Tibial nerve (tissue), 4 donors: ENCODE data around the gene TBC1D28. TPM values are rescaled to one million over a fixed set of nuclear protein-coding genes. Genes with fewer than 3 reads are reported as not detected.
"Not testable (repeated sequence)": the region's sequence is repeated elsewhere in the genome, so short reads cannot be mapped to it uniquely, and the experiment has no call there.

ENCODE experiments used
- DNase-seq, 2 donors: peaks; one replicate each; pipeline ENCODE4 v3.0.0-alpha.2; 2019; ENCODE audit warnings: low spot score in 2 of 2
- H3K27ac ChIP-seq, 4 donors: fragments of 200-600 bp; sonication (generic) in 3 of 4; one replicate each; pipeline ENCODE4 v1.5.1; 2017 to 2019; ENCODE audit warnings: mild to moderate bottlenecking in 1 of 4
- H3K27me3 ChIP-seq, 2 donors: fragments of 200-600 bp; sonication (generic) in 1 of 2; one replicate each; pipeline versions ENCODE4 v1.5.1 to v1.6.0; 2017 to 2019
- H3K36me3 ChIP-seq, 3 donors: fragments of 200-600 bp; sonication (generic); one replicate each; pipeline ENCODE4 v1.5.1; 2018 to 2019
- H3K4me1 ChIP-seq, 4 donors: fragments of 200-600 bp; sonication (generic) in 3 of 4; one replicate each; pipeline ENCODE4 v1.5.1; 2017 to 2019
- H3K4me3 ChIP-seq, 4 donors: fragments of 200-600 bp; sonication (generic) in 3 of 4; one replicate each; pipeline ENCODE4 v1.5.1; 2017 to 2019; ENCODE audit warnings: mild to moderate bottlenecking in 1 of 4, moderate library complexity in 1 of 4
- H3K9me3 ChIP-seq, 4 donors: fragments of 200-600 bp; sonication (generic) in 3 of 4; one replicate each; pipeline ENCODE4 v1.5.1; 2017 to 2019
- WGBS, 2 donors: methylation state at CpG; one replicate each; pipeline ENCODE4 v1.1.5; 2018; 5-methylcytosine and 5-hydroxymethylcytosine counted together
- total RNA-seq, 4 donors: library from RNA; depleted of rRNA; stranded (reverse); fragments of >200 nt; gene quantifications; one replicate each; pipeline ENCODE4 v1.1.0, GENCODE V29; 2016

TBC1D28 gene
- not detected for total RNA-seq

DNA sequence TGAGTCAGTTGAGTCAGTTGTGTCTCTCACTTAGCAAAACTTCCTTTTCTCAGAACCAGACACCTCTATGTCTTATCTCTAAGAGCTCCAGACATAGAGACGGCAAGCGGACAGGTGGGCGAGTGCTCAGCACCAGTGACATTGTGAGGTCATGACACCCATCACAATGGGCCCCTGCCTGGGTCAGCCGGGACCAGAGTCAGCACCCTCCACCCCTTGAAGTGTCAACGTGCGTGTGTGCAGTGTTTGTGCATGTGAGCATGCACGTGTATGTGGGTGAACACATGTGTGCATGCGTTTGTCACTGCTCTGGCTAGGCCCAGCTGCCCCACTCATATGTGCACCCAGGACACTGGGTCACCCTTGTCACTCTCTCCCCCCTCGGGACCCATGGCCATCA is at the start of gene TBC1D28:
Gene TBC1D28 (minus strand): TSS at position 101 of the 400 bp plus-strand sequence. CDS start 3,039 bp downstream, outside the sequence.
- H3K4me1 ChIP-seq, H3K9me3 ChIP-seq, H3K4me3 ChIP-seq, H3K36me3 ChIP-seq, H3K27me3 ChIP-seq, DNase-seq, H3K27ac ChIP-seq: not testable (repeated sequence)
- WGBS, 2 donors: 87 to 94% methylated on average over 9 of the region's 9 CpGs

DNA sequence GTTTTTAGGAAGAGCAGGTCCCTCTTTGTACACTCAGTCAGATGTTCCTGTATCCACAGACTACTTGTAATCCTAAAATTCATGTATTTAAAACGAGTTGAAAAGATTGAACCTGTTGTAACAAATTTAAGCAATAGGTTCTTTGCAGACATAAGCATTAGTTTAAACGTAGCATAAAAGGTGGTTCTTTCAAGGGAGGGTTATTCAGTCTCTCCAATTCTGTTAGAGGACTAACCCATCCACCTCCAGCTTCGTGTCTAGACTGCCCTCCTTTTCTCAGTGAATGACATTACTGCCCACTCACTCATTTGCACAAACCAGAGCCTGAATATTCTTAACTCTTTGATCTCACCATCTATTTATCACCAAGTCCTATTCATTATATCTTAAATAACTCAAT is 38.5 kb upstream of the TBC1D28 start:
- not testable (repeated sequence) for H3K9me3 ChIP-seq, H3K27ac ChIP-seq, DNase-seq, H3K27me3 ChIP-seq, H3K4me1 ChIP-seq
- 0% methylated on average over 3 of the region's 3 CpGs for WGBS, 2 donors
- Histone ChIP-seq H3K4me3 (peak overlapping the region in 3 of 4 donors; percentile 38 to 60 (median 57)), H3K36me3 (peaks cover 0 to 10% (median 0%) of the 10 kb centered on the region in 3 donors)

DNA sequence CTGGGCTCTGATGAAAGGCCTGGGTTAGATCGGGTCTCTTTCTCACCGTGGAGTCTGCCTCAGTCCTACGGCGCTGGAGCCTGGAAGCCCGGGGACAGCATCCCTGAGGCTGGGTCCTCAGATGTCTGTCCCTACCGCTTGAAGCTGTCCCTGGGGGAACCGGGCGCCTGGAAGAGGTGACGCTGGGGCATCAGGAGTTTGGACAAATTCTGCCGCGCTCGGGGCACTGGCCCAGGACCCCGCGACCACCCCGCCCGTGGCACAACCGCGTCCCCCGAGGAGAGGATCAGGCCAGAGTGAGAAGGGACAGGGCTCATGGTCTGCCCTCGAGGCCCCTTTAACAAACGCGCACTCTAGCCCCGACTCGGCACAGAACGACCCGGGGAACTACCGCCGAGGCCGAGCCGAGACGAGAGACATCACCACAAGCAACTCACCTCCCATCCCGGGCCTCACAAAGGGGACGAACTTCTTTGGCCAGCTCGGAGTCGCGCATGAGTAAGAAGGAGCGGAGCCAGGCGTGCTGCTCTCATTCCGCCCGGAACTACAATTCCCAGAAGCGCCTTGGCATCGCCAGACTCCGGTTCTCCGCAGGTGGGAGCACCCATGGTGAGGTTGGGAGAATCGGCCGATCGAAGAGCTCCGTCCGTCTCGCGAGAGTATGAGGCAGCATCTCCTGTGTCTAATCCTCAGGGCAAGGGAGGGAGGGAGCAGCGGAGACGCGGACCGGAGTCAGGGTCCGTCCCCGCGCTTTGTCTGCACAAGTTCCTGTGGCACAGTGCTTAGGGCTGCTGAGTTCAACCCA is 37.8 kb upstream of the TBC1D28 start, which contains the start of gene FOXO3B:
Gene FOXO3B (minus strand): TSS at position 548 of the 805 bp plus-strand sequence. CDS start 663 bp downstream, outside the sequence.
- Histone ChIP-seq H3K4me3 (peak within 1 kb of the TSS; percentile 38 to 60 (median 48)), H3K36me3 (peaks cover 0 to 17% (median 0%) of the 10 kb centered on the region in 3 donors), H3K27ac (peak within 1 kb of the TSS in 3 of 4 donors; percentile 30 to 67 (median 61))
- H3K27me3 ChIP-seq, H3K9me3 ChIP-seq, H3K4me1 ChIP-seq: not testable (repeated sequence)
- WGBS, 2 donors: 0% methylated on average over 7 of the region's 58 CpGs; no CpG with 5 or more reads in 1 of the 2 donors
- peak; percentile 15 to 63 for DNase-seq

DNA sequence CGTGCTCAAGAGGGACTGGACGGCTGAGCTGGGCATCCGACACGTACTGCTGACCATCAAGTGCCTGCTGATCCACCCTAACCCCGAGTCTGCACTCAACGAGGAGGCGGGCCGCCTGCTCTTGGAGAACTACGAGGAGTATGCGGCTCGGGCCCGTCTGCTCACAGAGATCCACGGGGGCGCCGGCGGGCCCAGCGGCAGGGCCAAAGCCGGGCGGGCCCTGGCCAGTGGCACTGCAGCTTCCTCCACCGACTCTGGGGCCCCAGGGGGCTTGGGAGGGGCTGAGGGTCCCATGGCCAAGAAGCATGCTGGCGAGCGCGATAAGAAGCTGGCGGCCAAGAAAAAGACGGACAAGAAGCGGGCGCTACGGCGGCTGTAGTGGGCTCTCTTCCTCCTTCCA is 33.2 kb upstream of the TBC1D28 start:
- H3K4me1 ChIP-seq, DNase-seq, H3K4me3 ChIP-seq, H3K9me3 ChIP-seq, H3K27me3 ChIP-seq, H3K27ac ChIP-seq: not testable (repeated sequence)
- whole genome bisulfite sequencing, 2 donors: 95 to 97% methylated on average over 21 to 27 of the region's 29 CpGs
- peaks cover 0 to 39% (median 0%) of the 10 kb centered on the region in 3 donors for H3K36me3 ChIP-seq

DNA sequence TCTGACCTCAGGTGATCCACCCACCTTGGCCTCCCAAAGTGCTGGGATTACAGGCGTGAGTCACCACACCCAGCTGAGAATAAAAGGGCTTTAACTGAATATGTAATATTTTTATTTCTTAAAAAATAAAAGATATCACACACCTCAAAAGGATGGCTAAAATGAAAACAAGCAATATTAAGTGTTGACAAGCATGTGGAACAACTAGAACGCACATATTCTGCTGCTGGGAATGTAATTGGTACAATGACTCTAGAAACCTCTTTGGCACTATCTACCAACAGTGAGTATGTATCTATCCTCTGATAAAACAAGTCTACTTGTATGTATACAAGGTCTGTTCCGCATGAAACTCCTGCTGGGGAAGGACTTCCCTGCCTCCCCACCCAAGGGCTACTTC is 32.7 kb upstream of the TBC1D28 start:
- H3K36me3 ChIP-seq: peaks cover 0 to 43% (median 0%) of the 10 kb centered on the region in 3 donors
- not testable (repeated sequence) for H3K4me3 ChIP-seq, DNase-seq, H3K27ac ChIP-seq, H3K27me3 ChIP-seq, H3K9me3 ChIP-seq, H3K4me1 ChIP-seq
- 92 to 100% methylated on average over 3 of the region's 3 CpGs for WGBS, 2 donors

DNA sequence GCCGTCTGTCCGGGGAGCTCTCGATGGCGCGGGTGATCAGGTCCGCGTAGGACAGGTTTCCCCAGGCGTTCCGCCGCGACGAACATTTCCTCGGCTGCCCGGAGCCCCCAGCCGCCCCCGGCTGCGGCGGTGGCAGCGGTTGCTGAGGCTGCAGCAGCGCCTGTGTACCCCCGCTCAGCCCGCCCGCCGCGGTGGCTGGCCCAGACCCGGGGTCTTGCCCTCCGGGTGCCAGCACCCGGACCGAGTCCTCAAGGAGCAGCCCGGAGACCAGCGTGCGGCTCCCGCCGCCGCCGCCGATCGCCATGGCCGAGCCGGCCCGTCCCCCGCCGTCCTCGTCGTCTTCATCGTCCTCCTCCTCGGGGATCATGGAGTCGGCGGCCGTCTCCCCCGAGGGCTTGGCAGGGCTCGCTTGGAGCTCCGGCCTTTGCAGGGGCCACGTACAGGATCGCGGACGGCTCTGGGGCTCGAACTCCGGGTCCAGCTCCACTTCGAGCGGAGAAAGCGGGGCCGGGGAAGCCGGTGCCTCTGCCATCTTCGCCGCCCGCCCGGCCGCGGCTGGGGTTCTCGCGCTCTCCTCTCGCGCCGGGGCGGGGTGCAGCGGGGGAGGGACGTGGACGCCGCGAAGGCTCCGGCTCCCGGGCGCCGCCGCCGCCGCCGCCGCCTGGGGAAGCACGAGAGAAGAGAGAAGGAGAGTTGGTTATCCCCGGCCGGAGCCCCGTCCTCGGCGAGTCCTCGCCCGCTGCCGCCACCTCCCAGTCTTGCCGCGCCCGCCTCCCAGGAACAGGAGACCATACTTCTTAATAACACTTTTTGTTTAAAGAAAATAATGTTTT is 28.4 kb upstream of the TBC1D28 start:
- 95 to 96% methylated on average over 43 to 45 of the region's 102 CpGs for WGBS, 2 donors
- not testable (repeated sequence) for H3K27ac ChIP-seq, H3K4me1 ChIP-seq

DNA sequence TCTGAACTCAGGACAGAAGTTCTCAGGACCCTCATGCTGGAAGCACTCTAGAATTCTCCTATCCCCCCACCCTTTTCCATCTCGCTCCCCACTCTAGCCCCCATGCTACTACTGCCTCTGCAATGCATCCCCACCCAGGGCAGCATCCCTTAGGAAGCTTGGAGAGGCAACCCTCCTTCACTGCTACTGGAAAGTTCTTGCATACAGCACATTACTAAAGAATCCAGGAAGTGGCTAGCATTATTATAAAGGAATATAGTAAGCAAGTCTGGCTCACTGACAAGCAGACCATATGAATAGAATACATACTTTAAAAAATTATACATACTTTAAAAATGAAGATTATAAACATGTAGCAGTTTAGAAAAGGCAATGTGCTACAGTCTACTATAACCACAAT is 24.4 kb upstream of the TBC1D28 start:
- 94 to 100% methylated on average over 1 of the region's 1 CpG for WGBS, 2 donors
- not testable (repeated sequence) for H3K27me3 ChIP-seq, H3K27ac ChIP-seq, DNase-seq, H3K4me1 ChIP-seq, H3K4me3 ChIP-seq
- Histone ChIP-seq H3K9me3 (peaks cover 0 to 55% (median 2%) of the 10 kb centered on the region in 4 donors), H3K36me3 (peaks cover 0 to 61% (median 0%) of the 10 kb centered on the region in 3 donors)

More for the DNA sequence above, 28.4 kb upstream of the TBC1D28 start:
- H3K9me3 ChIP-seq: peaks cover 0 to 29% (median 0%) of the 10 kb centered on the region in 4 donors
- H3K4me3 ChIP-seq, H3K27me3 ChIP-seq, DNase-seq: not testable (repeated sequence)
- H3K36me3 ChIP-seq: peaks cover 0 to 68% (median 0%) of the 10 kb centered on the region in 3 donors

- peaks cover 0 to 54% (median 0%) of the 10 kb centered on the region in 3 donors for H3K36me3 ChIP-seq
- H3K27me3 ChIP-seq, DNase-seq, H3K4me1 ChIP-seq, H3K4me3 ChIP-seq, H3K27ac ChIP-seq: not testable (repeated sequence)
- whole genome bisulfite sequencing, 2 donors: 100% methylated on average over 1 to 3 of the region's 3 CpGs
- H3K9me3 ChIP-seq: peaks cover 0 to 66% (median 6%) of the 10 kb centered on the region in 4 donors
Measured at GRCh38 chr17:18667535-18667934, 23.3 kb upstream of the TBC1D28 start.

DNA sequence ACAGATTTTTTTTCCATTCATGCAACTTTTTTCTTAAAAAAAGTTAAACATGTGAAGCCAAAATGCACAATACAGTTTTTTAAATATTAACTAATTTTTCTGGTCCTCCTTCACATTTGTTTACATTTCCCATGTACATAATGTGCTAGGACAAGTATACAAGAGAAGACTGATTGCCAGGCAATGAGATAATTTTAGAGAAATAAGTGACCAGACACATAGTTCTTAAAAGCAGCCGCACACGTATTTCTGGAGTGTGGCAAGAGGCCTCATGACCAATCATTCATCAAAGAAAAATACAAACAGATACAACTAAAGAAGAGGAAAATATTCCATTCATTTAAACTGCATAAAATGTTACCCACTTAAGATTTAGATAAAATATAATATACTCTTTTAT is 22.1 kb upstream of the TBC1D28 start:
- H3K9me3 ChIP-seq: peaks cover 0 to 72% (median 11%) of the 10 kb centered on the region in 4 donors
- H3K4me1 ChIP-seq: not testable (repeated sequence)
- 100% methylated on average over 2 of the region's 2 CpGs for WGBS, 2 donors

DNA sequence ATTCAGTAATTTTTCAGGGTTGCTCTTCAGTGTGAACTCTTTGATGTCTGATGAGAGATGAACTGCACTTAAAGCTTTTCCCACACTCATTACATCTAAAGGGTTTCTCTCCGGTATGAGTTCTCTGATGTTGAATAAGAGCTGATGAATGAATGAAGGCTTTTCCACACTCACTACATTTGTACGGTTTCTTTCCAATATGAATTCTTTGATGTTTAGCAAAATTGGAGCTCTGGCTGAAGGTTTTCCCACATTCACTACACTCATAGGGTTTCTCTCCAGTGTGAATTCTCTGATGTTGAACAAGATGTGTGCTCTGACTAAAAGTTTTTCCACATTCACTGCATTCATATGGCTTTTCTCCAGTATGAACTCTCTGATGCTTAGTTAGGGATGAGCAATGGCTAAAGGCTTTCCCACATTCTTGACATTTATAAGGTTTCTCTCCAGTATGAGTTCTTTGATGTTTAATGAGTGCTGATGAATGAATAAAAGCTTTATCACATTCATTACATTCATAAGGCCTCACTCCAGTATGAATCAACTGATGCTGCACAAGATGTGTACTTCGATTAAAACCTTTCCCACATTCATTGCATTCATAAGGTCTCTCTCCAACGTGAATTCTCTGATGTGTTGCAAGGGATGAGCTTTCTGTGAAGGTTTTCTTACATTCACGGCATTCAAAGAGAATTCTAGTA is 17.9 kb upstream of the TBC1D28 start:
- peaks cover 0 to 69% (median 14%) of the 10 kb centered on the region in 4 donors for H3K9me3 ChIP-seq
- DNase-seq, H3K4me3 ChIP-seq, H3K4me1 ChIP-seq, H3K27ac ChIP-seq, H3K27me3 ChIP-seq, H3K36me3 ChIP-seq: not testable (repeated sequence)
- WGBS, 2 donors: 89 to 94% methylated on average over 4 to 5 of the region's 5 CpGs

More for the DNA sequence above, 22.1 kb upstream of the TBC1D28 start:
- H3K27me3 ChIP-seq, H3K4me3 ChIP-seq, H3K27ac ChIP-seq, DNase-seq: not testable (repeated sequence)
- H3K36me3 ChIP-seq: peaks cover 0 to 41% (median 0%) of the 10 kb centered on the region in 3 donors

- not testable (repeated sequence) for H3K9me3 ChIP-seq, H3K36me3 ChIP-seq, H3K4me1 ChIP-seq, H3K27ac ChIP-seq, H3K4me3 ChIP-seq, H3K27me3 ChIP-seq, DNase-seq
- WGBS, 2 donors: 55 to 58% methylated on average over 11 to 20 of the region's 23 CpGs
Measured at GRCh38 chr17:18650094-18650493, 5.9 kb upstream of the TBC1D28 start.

- H3K4me3 ChIP-seq, H3K9me3 ChIP-seq, H3K27ac ChIP-seq, H3K27me3 ChIP-seq, H3K4me1 ChIP-seq, H3K36me3 ChIP-seq, DNase-seq: not testable (repeated sequence)
- 38 to 44% methylated on average over 1 to 2 of the region's 6 CpGs for WGBS, 2 donors
Measured at GRCh38 chr17:18643124-18643523, 1.1 kb downstream of the TBC1D28 start.
